NT2/D1 (cell line): ENCODE results near the gene CCDC150.

Source experiments
- SUZ12 ChIP-seq: IDR thresholded peaks from 2 replicates; pipeline ENCODE4 v1.6.1; 2011; ENCODE audit not compliant: insufficient read length, insufficient read depth; ENCODE audit errors: extremely low read depth
- YY1 ChIP-seq: IDR thresholded peaks from 2 replicates; pipeline ENCODE4 v1.6.1; 2011; ENCODE audit not compliant: insufficient read length, insufficient read depth
- ZNF274 ChIP-seq: IDR thresholded peaks from 2 replicates; pipeline ENCODE4 v1.6.1; 2011; ENCODE audit warnings: mild to moderate bottlenecking, low read depth, low read length

GRCh38 chr2:196675963-196676362 is 36.4 kb downstream of the CCDC150 start:
- TF ChIP-seq YY1: no peak
- no peak for TF ChIP-seq ZNF274
- TF ChIP-seq SUZ12: no peak
